Adrenal gland (tissue), 5 donors: Measurements from ENCODE around the gene WNT5A.

Source experiments
- POLR2A ChIP-seq, 2 donors: fragments of 450-650 bp; IDR thresholded peaks; one replicate each; pipeline ENCODE4 v1.6.1; 2017; ENCODE audit warnings: antibody characterized with exemption in 2 of 2, mild to moderate bottlenecking in 2 of 2, moderate library complexity in 1 of 2
- TF ChIP-seq, protein P1 (sequence below), 6 experiments: fragments of 450-650 bp in 4 of 6; fragments of 200-600 bp in 2 of 6; sonication (generic) in 1 of 6; IDR thresholded peaks; 1 replicate in 5 of 6; 2 replicates in 1 of 6; pipeline versions ENCODE4 v1.5.1 to v1.8.0; 2016 to 2021; ENCODE audit warnings: antibody characterized with exemption in 6 of 6, mild to moderate bottlenecking in 2 of 6, moderate library complexity in 1 of 6
- donor health status: DM: no; HTN: no; CAD: no.

DNA sequence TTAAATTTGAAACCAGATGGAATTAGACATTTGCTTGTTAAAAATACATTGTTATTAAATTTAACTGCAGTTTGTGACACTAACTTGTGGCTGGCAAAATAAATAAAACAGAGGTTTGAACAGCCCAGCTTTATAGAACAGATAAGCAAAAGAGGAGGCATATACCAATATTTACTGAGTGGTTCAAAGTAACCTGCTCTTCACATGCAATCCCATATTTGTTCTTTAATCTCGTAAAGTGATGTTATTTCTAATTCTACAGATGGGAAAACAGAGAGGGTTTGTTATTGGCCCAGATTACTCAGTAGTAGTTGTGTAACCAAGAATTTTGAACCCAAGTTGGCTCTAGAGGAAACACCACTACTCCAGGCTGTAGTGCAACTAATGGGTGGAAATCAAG lies 37.6 kb downstream of the WNT5A start:
- TF ChIP-seq POLR2A (IDR thresholded peaks at IDR 0.05): no peak
- TF ChIP-seq, protein P1, sequence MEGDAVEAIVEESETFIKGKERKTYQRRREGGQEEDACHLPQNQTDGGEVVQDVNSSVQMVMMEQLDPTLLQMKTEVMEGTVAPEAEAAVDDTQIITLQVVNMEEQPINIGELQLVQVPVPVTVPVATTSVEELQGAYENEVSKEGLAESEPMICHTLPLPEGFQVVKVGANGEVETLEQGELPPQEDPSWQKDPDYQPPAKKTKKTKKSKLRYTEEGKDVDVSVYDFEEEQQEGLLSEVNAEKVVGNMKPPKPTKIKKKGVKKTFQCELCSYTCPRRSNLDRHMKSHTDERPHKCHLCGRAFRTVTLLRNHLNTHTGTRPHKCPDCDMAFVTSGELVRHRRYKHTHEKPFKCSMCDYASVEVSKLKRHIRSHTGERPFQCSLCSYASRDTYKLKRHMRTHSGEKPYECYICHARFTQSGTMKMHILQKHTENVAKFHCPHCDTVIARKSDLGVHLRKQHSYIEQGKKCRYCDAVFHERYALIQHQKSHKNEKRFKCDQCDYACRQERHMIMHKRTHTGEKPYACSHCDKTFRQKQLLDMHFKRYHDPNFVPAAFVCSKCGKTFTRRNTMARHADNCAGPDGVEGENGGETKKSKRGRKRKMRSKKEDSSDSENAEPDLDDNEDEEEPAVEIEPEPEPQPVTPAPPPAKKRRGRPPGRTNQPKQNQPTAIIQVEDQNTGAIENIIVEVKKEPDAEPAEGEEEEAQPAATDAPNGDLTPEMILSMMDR (IDR thresholded peaks at IDR 0.05): no peak
